SK-N-SH (cell line): Measurements from ENCODE around the gene CASZ1. TPM values are rescaled to one million over a fixed set of nuclear protein-coding genes. Genes with fewer than 3 reads are reported as not detected.

Source experiments
- CTCF ChIA-PET: fragments of 300-600, 350-600 bp; formaldehyde crosslinking; extraction: SDS; loops from one replicate; lab custom pipeline; 2021; lab: Yijun Ruan, JAX
- POLR2A ChIA-PET: fragments of 350-600 bp; sonication (Branson Sonifier 250); formaldehyde crosslinking; extraction: SDS; loops from one replicate; lab custom pipeline; 2020; ENCODE audit warnings: antibody characterized with exemption, inconsistent platforms; lab: Yijun Ruan, JAX
- DNase-seq: peaks from one replicate; pipeline ENCODE4 v3.0.0; 2012
- H2AFZ ChIP-seq: fragments of 200-600 bp; sonication (generic); 2 replicates; pipeline ENCODE4 v1.8.1; 2016; ENCODE audit warnings: antibody characterized with exemption, mild to moderate bottlenecking, low read depth
- H3F3A ChIP-seq: fragments of 200-600 bp; sonication (generic); replicated peaks from 2 replicates; pipeline ENCODE3; 2016; ENCODE audit warnings: antibody characterized with exemption, mild to moderate bottlenecking; ENCODE audit not compliant: insufficient read depth
- H3K27ac ChIP-seq, 2 experiments: fragments of 200-500 bp in 1 of 2; fragments of 200-600 bp in 1 of 2; sonication (Bioruptor generic) in 1 of 2; sonication (generic), shearing (Covaris generic) in 1 of 2; 2 replicates each; pipeline versions ENCODE4 v1.5.1 to v1.6.1; 2014 to 2016; ENCODE audit warnings: low read depth in 2 of 2, inconsistent platforms in 1 of 2, low read length in 1 of 2, mild to moderate bottlenecking in 1 of 2, mixed read lengths in 1 of 2
- H3K27me3 ChIP-seq: fragments of 200-600 bp; sonication (generic), shearing (Covaris generic); 2 replicates; pipeline ENCODE4 v1.6.1; 2016; ENCODE audit warnings: mixed run types; ENCODE audit not compliant: insufficient read depth
- H3K36me3 ChIP-seq, 2 experiments: fragments of 200-500 bp in 1 of 2; fragments of 200-600 bp in 1 of 2; sonication (Bioruptor generic) in 1 of 2; sonication (generic) in 1 of 2; replicated peaks in 1 of 2; 2 replicates each; pipeline versions ENCODE3 to v1.5.1; 2014 to 2016; ENCODE audit warnings: low read length in 1 of 2, mild to moderate bottlenecking in 1 of 2; ENCODE audit not compliant: insufficient read depth in 2 of 2, control insufficient read depth in 1 of 2
- H3K4me1 ChIP-seq, 2 experiments: fragments of 200-500 bp in 1 of 2; fragments of 200-600 bp in 1 of 2; sonication (Bioruptor generic) in 1 of 2; sonication (generic), shearing (Covaris generic) in 1 of 2; 2 replicates each; pipeline versions ENCODE4 v1.5.1 to v1.6.1; 2014 to 2016; ENCODE audit warnings: low read depth in 1 of 2, low read length in 1 of 2, mixed run types in 1 of 2; ENCODE audit not compliant: insufficient read depth in 2 of 2, control insufficient read depth in 1 of 2
- H3K4me2 ChIP-seq: fragments of 200-600 bp; sonication (generic), shearing (Covaris generic); 2 replicates; pipeline ENCODE4 v1.6.1; 2017; ENCODE audit warnings: mixed run types
- H3K4me3 ChIP-seq, 2 experiments: fragments of 200-500 bp in 1 of 2; fragments of 200-600 bp in 1 of 2; sonication (Bioruptor generic) in 1 of 2; sonication (generic), shearing (Covaris generic) in 1 of 2; 2 replicates each; pipeline versions ENCODE4 v1.5.1 to v1.8.1; 2014 to 2016; ENCODE audit warnings: low read depth in 2 of 2, inconsistent platforms in 1 of 2, low read length in 1 of 2, mild to moderate bottlenecking in 1 of 2, mixed read lengths in 1 of 2, moderate library complexity in 1 of 2
- H3K79me2 ChIP-seq: fragments of 200-600 bp; sonication (generic); 2 replicates; pipeline ENCODE4 v1.8.1; 2017; ENCODE audit warnings: mild to moderate bottlenecking; ENCODE audit not compliant: insufficient read depth
- H3K9ac ChIP-seq: fragments of 200-600 bp; sonication (generic); 2 replicates; pipeline ENCODE4 v1.6.1; 2017; ENCODE audit warnings: mixed run types
- H3K9me2 ChIP-seq: fragments of 200-600 bp; sonication (generic); 2 replicates; pipeline ENCODE4 v1.6.1; 2017; ENCODE audit warnings: mixed run types
- H3K9me3 ChIP-seq: fragments of 200-600 bp; sonication (generic); 2 replicates; pipeline ENCODE4 v1.6.1; 2017; ENCODE audit warnings: mixed run types, mild to moderate bottlenecking, moderate library complexity
- H4K20me1 ChIP-seq: fragments of 200-600 bp; sonication (generic); 2 replicates; pipeline ENCODE4 v1.6.1; 2017; ENCODE audit warnings: mild to moderate bottlenecking, mixed run types; ENCODE audit not compliant: insufficient read depth
- CHD2 ChIP-seq: fragments of 150-350 bp; IDR thresholded peaks from 2 replicates; pipeline ENCODE4 v1.6.1; 2018; ENCODE audit warnings: low read length; ENCODE audit not compliant: partially characterized antibody
- FOXM1 ChIP-seq: IDR thresholded peaks from 2 replicates; pipeline ENCODE4 v1.4.0; 2012; ENCODE audit warnings: low read depth, mild to moderate bottlenecking
- JUND ChIP-seq: IDR thresholded peaks from 2 replicates; pipeline ENCODE4 v1.4.0; 2012
- NFIC ChIP-seq: IDR thresholded peaks from 2 replicates; pipeline ENCODE4 v1.4.0; 2012; ENCODE audit warnings: borderline replicate concordance
- SIN3A ChIP-seq: IDR thresholded peaks from 2 replicates; pipeline ENCODE4 v1.6.1; 2012; ENCODE audit warnings: low read depth, mild to moderate bottlenecking, low read length, moderate library complexity, borderline replicate concordance
- WGBS: methylation state at CpG from one replicate; pipeline ENCODE4 v1.1.6; 2017; ENCODE audit warnings: low lambda C conversion rate; 5-methylcytosine and 5-hydroxymethylcytosine counted together
- polyA plus RNA-seq, 3 experiments: library from polyadenylated mRNA; depleted of rRNA; stranded (reverse); fragments of >200 nt; gene quantifications; 2 replicates each; pipeline ENCODE4 v1.2.3, GENCODE V29; 2012
- TF ChIP-seq, protein P1 (sequence below): IDR thresholded peaks from 2 replicates; pipeline ENCODE4; 2012
- TF ChIP-seq, protein P2 (sequence below): IDR thresholded peaks from 2 replicates; pipeline ENCODE4 v1.6.1; 2012; ENCODE audit warnings: mild to moderate bottlenecking, low read depth, low read length, moderate library complexity

Gene CASZ1
- polyA plus RNA-seq, 1 of the 3 experiments (the other 2 are of a cell fraction) = 0.51 TPM

DNA sequence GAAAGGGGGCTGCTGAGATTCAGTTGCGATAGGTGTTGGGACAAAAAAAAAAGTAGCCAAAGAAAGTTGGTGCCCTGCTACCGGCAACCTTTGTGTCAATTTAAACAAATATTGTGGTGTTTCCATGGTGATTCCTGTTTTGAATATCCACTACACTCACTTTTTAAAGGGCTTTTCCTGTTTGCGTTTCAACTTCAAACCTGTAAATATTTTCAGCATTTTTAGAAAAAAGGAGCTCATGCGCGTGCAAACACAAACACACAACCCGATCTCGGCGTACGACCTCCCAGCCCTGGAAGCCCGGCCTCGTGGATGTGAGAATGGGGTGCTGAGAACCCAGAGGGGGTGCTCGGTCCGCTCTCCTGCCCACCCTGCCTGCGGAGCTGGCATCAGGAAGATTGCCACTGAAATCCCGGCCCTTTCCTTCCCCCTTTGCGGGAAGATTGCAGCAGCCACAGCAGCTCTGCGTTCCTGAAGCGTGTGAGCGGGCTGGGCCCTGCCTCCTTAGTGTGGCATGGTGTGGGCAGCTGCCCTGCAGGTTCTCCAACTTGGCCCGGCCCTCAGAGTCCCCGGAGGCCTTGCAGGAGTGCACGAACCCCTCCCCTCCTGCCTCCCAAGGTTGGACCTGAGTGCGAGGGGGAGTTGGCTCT, 34.8 kb downstream of the CASZ1 start:
- Histone ChIP-seq H3F3A (no peaks in the 10 kb centered on the region), H3K4me3 (no peak overlapping the region), H3K9me3 (no peaks in the 10 kb centered on the region), H4K20me1 (no peaks in the 10 kb centered on the region), H2AFZ (no peak overlapping the region), H3K27ac (no peak overlapping the region), H3K9ac (no peak overlapping the region), H3K27me3 (no peaks in the 10 kb centered on the region), H3K4me2 (no peak overlapping the region), H3K79me2 (no peaks in the 10 kb centered on the region), H3K9me2 (no peaks in the 10 kb centered on the region), H3K36me3 (no peaks in the 10 kb centered on the region), H3K4me1 (peaks cover 0 to 4% of the 10 kb centered on the region in 2 experiments; a peak in 1 of 4 replicates)
- 77% methylated on average over 17 of the region's 23 CpGs for WGBS
- no peak for DNase-seq
- ChIA-PET POLR2A (no interaction called here), CTCF (interaction anchor here (0.7 to 2.2 kb wide), 2 partner anchors 9 to 10 kb away, joined by 4 to 7 read pairs; no protein-coding TSS in a partner anchor)
- TF ChIP-seq CHD2 (no peak), JUND (no peak), FOXM1 (no peak), NFIC (no peak), SIN3A (no peak)
- TF ChIP-seq, protein P1, sequence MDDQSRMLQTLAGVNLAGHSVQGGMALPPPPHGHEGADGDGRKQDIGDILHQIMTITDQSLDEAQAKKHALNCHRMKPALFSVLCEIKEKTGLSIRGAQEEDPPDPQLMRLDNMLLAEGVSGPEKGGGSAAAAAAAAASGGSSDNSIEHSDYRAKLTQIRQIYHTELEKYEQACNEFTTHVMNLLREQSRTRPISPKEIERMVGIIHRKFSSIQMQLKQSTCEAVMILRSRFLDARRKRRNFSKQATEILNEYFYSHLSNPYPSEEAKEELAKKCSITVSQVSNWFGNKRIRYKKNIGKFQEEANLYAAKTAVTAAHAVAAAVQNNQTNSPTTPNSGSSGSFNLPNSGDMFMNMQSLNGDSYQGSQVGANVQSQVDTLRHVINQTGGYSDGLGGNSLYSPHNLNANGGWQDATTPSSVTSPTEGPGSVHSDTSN = no peak

DNA sequence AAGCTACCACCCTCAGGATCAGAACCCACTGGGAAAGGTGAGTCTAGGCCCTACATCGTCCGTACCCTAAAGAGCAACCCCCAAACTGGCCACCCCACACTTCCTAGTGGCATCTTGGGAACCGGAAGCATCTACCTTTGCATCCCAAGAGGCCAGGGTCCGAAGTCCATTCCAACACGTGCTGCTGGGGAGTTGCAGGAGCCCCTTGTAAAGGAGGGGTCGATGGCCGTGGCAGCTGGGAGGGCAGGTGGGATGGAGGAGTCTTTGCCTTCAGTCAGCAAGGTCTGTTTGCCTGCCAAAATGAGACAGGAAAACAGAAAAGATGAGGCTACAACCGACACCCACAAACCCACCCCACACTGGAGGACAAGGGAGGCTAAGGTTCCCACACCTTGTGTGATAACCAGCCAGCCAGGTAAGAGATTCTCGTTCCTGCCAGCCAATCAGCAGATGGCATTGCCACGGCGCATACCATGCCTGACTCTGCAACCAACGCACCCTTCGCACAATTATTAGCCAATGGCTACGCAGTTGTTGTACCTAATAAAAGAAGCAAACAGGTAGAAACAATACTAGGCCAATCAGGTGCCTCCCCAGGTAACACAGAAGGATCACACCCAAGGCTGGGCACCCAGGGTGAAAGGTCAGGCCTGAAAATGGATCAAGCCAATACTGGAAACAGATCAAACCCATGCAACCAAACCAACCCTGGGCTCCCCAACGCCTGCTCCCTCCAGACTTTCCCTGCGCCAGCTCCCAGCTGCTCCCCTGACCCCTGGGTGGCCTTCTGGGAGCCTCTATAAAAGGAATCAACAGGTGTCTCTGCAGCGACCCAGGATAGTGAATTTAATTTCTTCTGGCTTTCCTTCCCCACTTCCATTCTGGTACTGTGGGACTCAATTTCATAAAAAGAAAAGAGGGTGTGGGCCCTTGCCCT, 35.6 kb downstream of the CASZ1 start:
- Histone ChIP-seq H3K79me2 (no peaks in the 10 kb centered on the region), H3K27me3 (no peaks in the 10 kb centered on the region), H2AFZ (no peak overlapping the region), H3K4me3 (no peak overlapping the region), H3K4me2 (no peak overlapping the region), H3K27ac (no peak overlapping the region), H3K9ac (no peak overlapping the region), H3F3A (no peaks in the 10 kb centered on the region), H3K9me2 (no peaks in the 10 kb centered on the region), H3K9me3 (no peaks in the 10 kb centered on the region), H3K4me1 (peaks cover 0 to 11% of the 10 kb centered on the region in 2 experiments; a peak in 1 of 4 replicates), H3K36me3 (no peaks in the 10 kb centered on the region), H4K20me1 (no peaks in the 10 kb centered on the region)
- DNase-seq = no peak
- ChIA-PET CTCF (interaction anchor here (2.2 kb wide), 1 partner anchor 9 kb away, joined by 7 read pairs; no protein-coding TSS in a partner anchor), POLR2A (no interaction called here)
- 77% methylated on average over 13 of the region's 17 CpGs for WGBS
- TF ChIP-seq, protein P2, sequence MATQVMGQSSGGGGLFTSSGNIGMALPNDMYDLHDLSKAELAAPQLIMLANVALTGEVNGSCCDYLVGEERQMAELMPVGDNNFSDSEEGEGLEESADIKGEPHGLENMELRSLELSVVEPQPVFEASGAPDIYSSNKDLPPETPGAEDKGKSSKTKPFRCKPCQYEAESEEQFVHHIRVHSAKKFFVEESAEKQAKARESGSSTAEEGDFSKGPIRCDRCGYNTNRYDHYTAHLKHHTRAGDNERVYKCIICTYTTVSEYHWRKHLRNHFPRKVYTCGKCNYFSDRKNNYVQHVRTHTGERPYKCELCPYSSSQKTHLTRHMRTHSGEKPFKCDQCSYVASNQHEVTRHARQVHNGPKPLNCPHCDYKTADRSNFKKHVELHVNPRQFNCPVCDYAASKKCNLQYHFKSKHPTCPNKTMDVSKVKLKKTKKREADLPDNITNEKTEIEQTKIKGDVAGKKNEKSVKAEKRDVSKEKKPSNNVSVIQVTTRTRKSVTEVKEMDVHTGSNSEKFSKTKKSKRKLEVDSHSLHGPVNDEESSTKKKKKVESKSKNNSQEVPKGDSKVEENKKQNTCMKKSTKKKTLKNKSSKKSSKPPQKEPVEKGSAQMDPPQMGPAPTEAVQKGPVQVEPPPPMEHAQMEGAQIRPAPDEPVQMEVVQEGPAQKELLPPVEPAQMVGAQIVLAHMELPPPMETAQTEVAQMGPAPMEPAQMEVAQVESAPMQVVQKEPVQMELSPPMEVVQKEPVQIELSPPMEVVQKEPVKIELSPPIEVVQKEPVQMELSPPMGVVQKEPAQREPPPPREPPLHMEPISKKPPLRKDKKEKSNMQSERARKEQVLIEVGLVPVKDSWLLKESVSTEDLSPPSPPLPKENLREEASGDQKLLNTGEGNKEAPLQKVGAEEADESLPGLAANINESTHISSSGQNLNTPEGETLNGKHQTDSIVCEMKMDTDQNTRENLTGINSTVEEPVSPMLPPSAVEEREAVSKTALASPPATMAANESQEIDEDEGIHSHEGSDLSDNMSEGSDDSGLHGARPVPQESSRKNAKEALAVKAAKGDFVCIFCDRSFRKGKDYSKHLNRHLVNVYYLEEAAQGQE = no peak
